ENCODE measurements around the gene MST1R.
A peak's percentile ranks its signal among the peaks of the same experiment; 100 is the strongest.

MST1R gene

DNA sequence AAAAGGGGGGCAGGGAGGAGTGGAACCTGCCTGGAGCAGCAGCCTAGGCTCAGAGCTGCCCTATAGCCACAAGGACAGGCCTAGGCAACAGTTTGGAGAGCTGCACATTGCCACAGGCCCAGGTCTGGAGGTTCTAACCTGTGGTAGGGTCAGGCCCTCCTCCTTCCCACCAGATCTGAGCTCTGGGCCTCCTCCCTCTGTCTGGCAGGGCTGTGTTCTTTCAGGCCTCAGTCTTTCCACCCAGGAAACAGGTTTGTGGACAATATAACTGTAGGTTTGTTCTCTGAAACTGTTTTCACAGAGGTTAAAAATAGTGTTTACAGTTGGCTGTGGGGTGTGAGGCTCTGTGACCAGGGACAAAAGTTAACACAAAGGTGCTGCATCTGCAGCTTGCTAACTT lies 25.0 kb downstream of the MST1R start:
- Mint-ChIP-seq H3K4me3 (no peak overlapping the region), H3K27me3 (no peaks in the 10 kb centered on the region), H3K27ac (no peak overlapping the region), H3K9me3 (no peaks in the 10 kb centered on the region), H3K4me1 (ENCODE audit: low read depth) (no peaks in the 10 kb centered on the region), H3K36me3 (ENCODE audit: low read depth) (no peaks in the 10 kb centered on the region)
- intact Hi-C loops (cut with micrococcal nuclease) = no loop called here

DNA sequence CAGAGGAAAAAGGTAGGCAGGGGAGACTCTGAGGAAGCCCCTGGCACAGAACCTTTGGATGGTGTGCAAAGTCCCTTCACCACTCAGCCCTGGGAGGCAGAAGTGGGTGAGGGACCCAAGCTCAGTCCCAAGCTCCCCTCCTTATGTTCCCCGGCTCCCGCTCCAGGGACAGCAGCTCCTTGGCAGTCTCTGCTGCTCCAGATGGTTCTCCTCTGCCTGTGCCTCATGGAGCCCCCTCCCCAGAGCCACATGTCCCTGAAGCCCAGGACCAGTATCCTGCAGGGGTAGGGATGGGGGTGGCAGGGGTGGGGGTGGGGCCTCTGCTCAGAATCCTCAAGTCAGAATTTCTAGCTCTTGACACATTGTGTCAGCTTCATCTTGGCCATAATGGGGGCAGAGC lies 26.0 kb downstream of the MST1R start:
- no peaks in the 10 kb centered on the region for H3K27me3 Mint-ChIP-seq
- no peak overlapping the region for H3K4me3 Mint-ChIP-seq
- no peaks in the 10 kb centered on the region for H3K4me1 Mint-ChIP-seq (ENCODE audit: low read depth)
- no peaks in the 10 kb centered on the region for H3K36me3 Mint-ChIP-seq (ENCODE audit: low read depth)
- no peak overlapping the region for H3K27ac Mint-ChIP-seq
- no peaks in the 10 kb centered on the region for H3K9me3 Mint-ChIP-seq
- intact Hi-C loops (cut with micrococcal nuclease) = no loop called here

GRCh38 chr3:49876567-49876966 lies 27.1 kb downstream of the MST1R start:
- Mint-ChIP-seq H3K27ac (no peak overlapping the region), H3K9me3 (no peaks in the 10 kb centered on the region), H3K27me3 (peaks cover 2% of the 10 kb centered on the region), H3K4me3 (no peak overlapping the region), H3K36me3 (ENCODE audit: low read depth) (no peaks in the 10 kb centered on the region), H3K4me1 (ENCODE audit: low read depth) (no peaks in the 10 kb centered on the region)
- intact Hi-C loops (cut with micrococcal nuclease) = no loop called here

GRCh38 chr3:49873623-49874022 lies 30.1 kb downstream of the MST1R start:
- Mint-ChIP-seq H3K27ac (no peak overlapping the region), H3K27me3 (peaks cover 29% of the 10 kb centered on the region)

DNA sequence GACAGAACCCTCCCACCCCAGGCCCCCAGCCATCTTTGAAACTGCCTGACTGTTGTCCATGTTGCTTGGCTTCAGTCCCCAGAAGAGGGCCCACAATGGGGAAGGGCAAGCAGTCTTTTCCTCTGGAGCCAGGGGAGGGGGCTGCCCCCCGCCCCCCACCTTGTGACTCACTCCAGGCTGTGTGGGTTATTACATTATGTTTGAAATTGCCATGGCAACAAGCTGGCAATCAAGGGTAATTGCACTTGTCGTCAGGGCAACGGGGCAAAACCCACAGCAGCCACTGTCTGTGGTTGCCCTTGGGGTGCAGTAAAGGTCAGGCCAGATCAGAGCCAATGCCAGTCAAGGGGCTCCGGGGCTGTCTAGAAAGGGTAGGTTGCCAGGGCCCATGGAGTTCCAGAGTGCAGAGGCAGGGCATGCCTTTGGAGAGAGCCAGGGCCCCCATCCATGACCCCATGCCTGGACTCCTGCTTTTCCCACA lies 30.8 kb downstream of the MST1R start:
- H3K27ac Mint-ChIP-seq = no peak overlapping the region
- H3K4me3 Mint-ChIP-seq = no peak overlapping the region

More at GRCh38 chr3:49873623-49874022, 30.1 kb downstream of the MST1R start:
- H3K9me3 Mint-ChIP-seq = no peaks in the 10 kb centered on the region
- H3K4me1 Mint-ChIP-seq (ENCODE audit: low read depth) = no peaks in the 10 kb centered on the region
- H3K4me3 Mint-ChIP-seq = no peak overlapping the region
- H3K36me3 Mint-ChIP-seq (ENCODE audit: low read depth) = no peaks in the 10 kb centered on the region
- intact Hi-C loops (cut with micrococcal nuclease) = no loop called here

DNA sequence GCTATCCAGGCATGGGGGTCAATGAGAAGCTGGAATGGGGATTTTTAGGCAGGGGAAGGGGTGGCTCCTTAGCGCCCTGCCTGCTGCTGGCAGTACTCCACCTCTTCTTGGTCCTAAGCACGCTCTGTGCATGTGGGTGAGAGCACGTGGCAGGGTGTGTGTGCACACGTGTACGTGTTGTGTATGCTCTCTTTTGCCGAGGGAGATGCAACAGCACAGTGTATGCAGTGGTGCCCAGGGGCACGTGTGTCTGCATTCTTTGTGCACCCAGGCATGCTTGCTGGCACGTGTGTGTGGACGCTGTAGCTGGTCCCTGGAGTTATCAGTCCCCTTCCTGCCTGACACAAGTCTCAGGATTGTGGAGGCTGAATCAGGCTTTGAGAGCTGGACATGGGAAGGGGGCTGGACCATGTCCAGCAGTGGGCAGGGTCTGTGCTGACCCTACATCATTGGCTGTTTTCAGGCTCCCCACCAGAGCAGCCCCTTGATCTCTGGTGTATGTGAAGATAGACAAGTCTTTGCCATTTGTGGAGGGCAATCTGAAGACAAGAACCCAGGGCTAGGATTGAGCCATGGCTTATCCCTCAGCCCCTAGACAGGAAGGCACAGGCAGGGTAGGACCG lies 32.0 kb downstream of the MST1R start:
- no peaks in the 10 kb centered on the region for H3K36me3 Mint-ChIP-seq (ENCODE audit: low read depth)

More for the DNA sequence above, 30.8 kb downstream of the MST1R start:
- no peaks in the 10 kb centered on the region for H3K9me3 Mint-ChIP-seq
- no peaks in the 10 kb centered on the region for H3K4me1 Mint-ChIP-seq (ENCODE audit: low read depth)
- no peaks in the 10 kb centered on the region for H3K36me3 Mint-ChIP-seq (ENCODE audit: low read depth)
- peaks cover 37% of the 10 kb centered on the region for H3K27me3 Mint-ChIP-seq
- intact Hi-C loops (cut with micrococcal nuclease) = no loop called here

DNA sequence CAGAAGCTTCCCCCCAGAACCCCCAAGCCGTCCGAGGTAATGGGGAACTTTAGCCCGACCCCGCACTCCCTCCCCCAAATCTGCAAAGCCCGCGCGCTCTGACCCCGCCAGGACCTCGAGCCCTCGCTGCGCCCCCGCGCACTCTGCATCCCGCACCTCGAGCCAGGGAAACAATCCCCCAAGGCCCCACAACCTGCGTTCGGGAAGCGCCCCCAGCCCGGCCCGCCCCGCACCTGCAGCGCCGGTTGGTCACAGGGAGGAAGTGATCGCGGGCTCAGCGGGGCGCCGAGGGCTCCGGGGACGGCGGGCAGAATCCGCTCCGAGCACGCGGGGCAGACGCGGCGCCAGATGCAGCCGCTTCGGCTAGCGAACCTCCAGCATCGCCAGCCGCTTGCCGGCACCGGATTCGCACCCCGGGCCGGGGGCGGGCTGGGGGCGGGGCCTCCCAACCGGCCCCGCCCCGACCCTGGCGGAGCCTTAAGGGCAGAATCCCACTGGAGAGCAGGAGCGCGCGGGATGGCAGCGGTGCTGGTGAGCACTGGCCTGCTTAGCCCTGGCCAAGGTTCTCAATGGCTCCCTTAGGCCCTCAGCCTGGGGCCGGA lies 34.0 kb downstream of the MST1R start, which contains the start of gene CAMKV:
Gene CAMKV, minus strand, starts transcription at position 382 of the 602 bp plus-strand sequence. CDS start 7,518 bp downstream, outside the sequence.
- Mint-ChIP-seq H3K27ac (no peak within 1 kb of the TSS), H3K4me3 (peak within 1 kb of the TSS; percentile 30), H3K27me3 (peaks cover 63% of the 10 kb centered on the region), H3K9me3 (no peaks in the 10 kb centered on the region), H3K4me1 (ENCODE audit: low read depth) (no peaks in the 10 kb centered on the region), H3K36me3 (ENCODE audit: low read depth) (no peaks in the 10 kb centered on the region)
- intact Hi-C loops (cut with micrococcal nuclease) = no loop called here

More for the DNA sequence above, 32.0 kb downstream of the MST1R start:
- no peaks in the 10 kb centered on the region for H3K4me1 Mint-ChIP-seq (ENCODE audit: low read depth)
- peaks cover 49% of the 10 kb centered on the region for H3K27me3 Mint-ChIP-seq
- no peak overlapping the region for H3K4me3 Mint-ChIP-seq
- no peak overlapping the region for H3K27ac Mint-ChIP-seq
- no peaks in the 10 kb centered on the region for H3K9me3 Mint-ChIP-seq
- intact Hi-C loops (cut with micrococcal nuclease) = no loop called here

DNA sequence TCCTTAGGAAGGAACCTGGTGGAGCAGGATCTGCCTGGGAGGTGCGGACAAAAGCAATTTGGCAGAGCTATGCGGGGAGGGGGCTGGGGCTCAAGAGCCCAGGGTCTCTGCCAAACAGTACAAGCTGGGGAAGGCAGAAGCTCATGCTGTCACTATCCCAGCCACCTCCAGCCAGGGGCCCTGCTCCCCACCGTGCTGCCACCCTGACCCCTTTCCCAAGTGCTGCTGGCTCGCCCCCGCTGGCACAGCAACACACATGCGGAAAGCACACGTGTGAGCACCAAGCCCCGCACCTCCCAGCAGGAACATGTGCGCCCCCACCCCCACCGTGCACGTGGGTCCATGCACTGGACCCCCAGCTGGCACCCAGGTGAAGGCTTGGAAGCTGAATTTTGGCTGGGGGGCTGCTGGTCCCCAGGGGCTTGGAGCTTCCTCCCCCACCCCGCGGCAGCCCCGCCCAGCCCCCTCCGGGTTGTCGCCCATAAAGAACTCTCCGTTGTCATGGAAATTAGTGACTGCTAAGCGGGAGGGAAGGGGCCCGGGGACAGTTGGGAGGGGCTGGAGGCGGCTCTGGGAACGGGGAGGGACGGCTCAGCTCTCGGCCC lies 34.7 kb downstream of the MST1R start:
- Mint-ChIP-seq H3K9me3 (no peaks in the 10 kb centered on the region), H3K4me1 (ENCODE audit: low read depth) (no peaks in the 10 kb centered on the region), H3K27me3 (peaks cover 66% of the 10 kb centered on the region)

DNA sequence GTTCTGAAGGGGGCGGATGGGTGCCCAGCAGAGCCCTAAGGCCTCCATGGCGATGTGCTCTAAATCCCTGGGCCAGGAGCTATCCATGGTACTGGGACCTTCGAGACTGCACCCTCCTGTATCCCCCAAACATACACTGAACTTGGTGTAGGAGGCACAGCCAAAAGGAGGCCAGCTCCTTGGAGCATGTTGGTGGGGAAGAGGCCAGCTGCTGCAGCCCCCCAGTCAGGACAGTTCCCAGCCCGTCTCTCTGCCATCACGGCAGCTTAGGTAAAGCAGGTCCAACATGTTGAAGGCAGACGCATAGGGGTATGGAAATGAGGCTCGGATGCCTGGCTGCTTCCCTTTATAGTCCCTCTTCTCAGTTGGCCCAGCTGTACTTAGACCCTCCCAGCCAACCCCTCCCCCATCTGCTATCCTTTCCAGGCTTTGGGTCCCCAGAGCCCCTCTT lies 35.8 kb downstream of the MST1R start:
- no peaks in the 10 kb centered on the region for H3K4me1 Mint-ChIP-seq (ENCODE audit: low read depth)
- H3K27me3 Mint-ChIP-seq = peaks cover 72% of the 10 kb centered on the region
- H3K36me3 Mint-ChIP-seq (ENCODE audit: low read depth) = no peaks in the 10 kb centered on the region
- H3K9me3 Mint-ChIP-seq = no peaks in the 10 kb centered on the region
- intact Hi-C loops (cut with micrococcal nuclease) = no loop called here
- H3K27ac Mint-ChIP-seq = no peak overlapping the region
- H3K4me3 Mint-ChIP-seq = no peak overlapping the region

More for the DNA sequence above, 34.7 kb downstream of the MST1R start:
- Mint-ChIP-seq H3K4me3 (no peak overlapping the region), H3K36me3 (ENCODE audit: low read depth) (no peaks in the 10 kb centered on the region), H3K27ac (no peak overlapping the region)
- intact Hi-C loops (cut with micrococcal nuclease) = no loop called here

DNA sequence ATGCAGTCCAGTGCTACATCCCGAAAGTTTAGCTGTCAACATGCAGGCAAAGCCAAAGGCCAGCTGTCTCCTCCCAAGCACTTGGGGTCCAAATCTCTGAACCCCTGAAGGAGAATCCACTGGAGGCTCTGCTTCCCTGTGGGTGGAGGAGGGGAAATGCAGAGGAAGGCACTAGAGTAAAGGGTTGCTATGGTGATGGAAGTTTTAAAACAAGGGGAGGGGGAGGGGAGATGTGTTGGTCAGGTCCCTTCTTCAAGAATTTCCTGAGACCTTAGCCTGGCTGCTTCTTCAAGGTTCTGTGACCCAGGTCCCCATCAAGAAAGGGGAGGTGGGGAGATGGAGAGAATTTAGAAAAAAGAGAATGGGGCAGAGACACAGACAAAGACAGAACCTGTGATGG lies 36.3 kb downstream of the MST1R start:
- no peaks in the 10 kb centered on the region for H3K9me3 Mint-ChIP-seq
- H3K4me3 Mint-ChIP-seq = no peak overlapping the region
- H3K4me1 Mint-ChIP-seq (ENCODE audit: low read depth) = no peaks in the 10 kb centered on the region
- peaks cover 72% of the 10 kb centered on the region for H3K27me3 Mint-ChIP-seq
- intact Hi-C loops (cut with micrococcal nuclease) = no loop called here
- H3K36me3 Mint-ChIP-seq (ENCODE audit: low read depth) = no peaks in the 10 kb centered on the region
- H3K27ac Mint-ChIP-seq = no peak overlapping the region

- Mint-ChIP-seq H3K27me3 (peaks cover 58% of the 10 kb centered on the region), H3K9me3 (no peaks in the 10 kb centered on the region), H3K27ac (no peak overlapping the region), H3K4me1 (ENCODE audit: low read depth) (no peaks in the 10 kb centered on the region), H3K4me3 (no peak overlapping the region), H3K36me3 (ENCODE audit: low read depth) (no peaks in the 10 kb centered on the region)
- intact Hi-C loops (cut with micrococcal nuclease) = no loop called here
Measured at GRCh38 chr3:49865198-49865784, 38.4 kb downstream of the MST1R start.

GRCh38 chr3:49864505-49864904 lies 39.2 kb downstream of the MST1R start:
- H3K4me3 Mint-ChIP-seq = no peak overlapping the region
- no peaks in the 10 kb centered on the region for H3K9me3 Mint-ChIP-seq
- H3K36me3 Mint-ChIP-seq (ENCODE audit: low read depth) = no peaks in the 10 kb centered on the region
- H3K27ac Mint-ChIP-seq = no peak overlapping the region
- H3K27me3 Mint-ChIP-seq = peaks cover 52% of the 10 kb centered on the region
- intact Hi-C loops (cut with micrococcal nuclease) = no loop called here
- H3K4me1 Mint-ChIP-seq (ENCODE audit: low read depth) = no peaks in the 10 kb centered on the region

GRCh38 chr3:49859576-49860305 lies 43.9 kb downstream of the MST1R start:
- no peaks in the 10 kb centered on the region for H3K36me3 Mint-ChIP-seq (ENCODE audit: low read depth)
- H3K27me3 Mint-ChIP-seq = peaks cover 9% of the 10 kb centered on the region
- no peak overlapping the region for H3K4me3 Mint-ChIP-seq
- intact Hi-C loops (cut with micrococcal nuclease) = no loop called here
- H3K9me3 Mint-ChIP-seq = no peaks in the 10 kb centered on the region
- no peak overlapping the region for H3K27ac Mint-ChIP-seq
- peaks cover 10% of the 10 kb centered on the region for H3K4me1 Mint-ChIP-seq (ENCODE audit: low read depth)
